WERI-Rb-1 (cell line): ENCODE data around the gene TMEM178B.
"Not testable (repeated sequence)": the region's sequence is repeated elsewhere in the genome, so short reads cannot be mapped to it uniquely, and the experiment has no call there.

ENCODE experiments used
- DNase-seq: peaks from one replicate; pipeline ENCODE4 v3.0.0-alpha.2; 2020
- H3K27ac ChIP-seq: fragments of 250-450 bp; sonication (Bioruptor Pico); 2 replicates; pipeline ENCODE4 v1.5.1; 2020; ENCODE audit warnings: mild to moderate bottlenecking, moderate library complexity
- H3K27me3 ChIP-seq: fragments of 250-450 bp; sonication (Bioruptor Pico); 2 replicates; pipeline ENCODE4 v1.5.1; 2021; ENCODE audit warnings: mild to moderate bottlenecking, low read depth, moderate library complexity; ENCODE audit not compliant: insufficient read depth, severe bottlenecking
- H3K36me3 ChIP-seq: fragments of 250-450 bp; sonication (Bioruptor Pico); 2 replicates; pipeline ENCODE4 v1.5.1; 2020; ENCODE audit warnings: mild to moderate bottlenecking, moderate library complexity
- H3K4me3 ChIP-seq: 2 replicates; pipeline ENCODE4 v1.5.1; 2011; ENCODE audit warnings: low read depth, mild to moderate bottlenecking, control low read depth, low read length
- H3K9me3 ChIP-seq: fragments of 250-450 bp; sonication (Bioruptor Pico); 2 replicates; pipeline ENCODE4 v1.5.1; 2021; ENCODE audit warnings: mild to moderate bottlenecking, moderate library complexity; ENCODE audit not compliant: severe bottlenecking
- TF ChIP-seq, protein P1 (sequence below): IDR thresholded peaks from 2 replicates; pipeline ENCODE4 v1.5.1; 2011; ENCODE audit warnings: low read depth, mild to moderate bottlenecking, control low read depth, inconsistent platforms, low read length

The TMEM178B gene

GRCh38 chr7:141190495-141190894 lies 116.6 kb downstream of the TMEM178B start:
- H3K27ac ChIP-seq = no peak overlapping the region
- H3K27me3 ChIP-seq = no peaks in the 10 kb centered on the region
- peaks cover 2% of the 10 kb centered on the region for H3K9me3 ChIP-seq
- H3K36me3 ChIP-seq = no peaks in the 10 kb centered on the region
- no peak overlapping the region for H3K4me3 ChIP-seq
- DNase-seq = no peak
- TF ChIP-seq, protein P1, sequence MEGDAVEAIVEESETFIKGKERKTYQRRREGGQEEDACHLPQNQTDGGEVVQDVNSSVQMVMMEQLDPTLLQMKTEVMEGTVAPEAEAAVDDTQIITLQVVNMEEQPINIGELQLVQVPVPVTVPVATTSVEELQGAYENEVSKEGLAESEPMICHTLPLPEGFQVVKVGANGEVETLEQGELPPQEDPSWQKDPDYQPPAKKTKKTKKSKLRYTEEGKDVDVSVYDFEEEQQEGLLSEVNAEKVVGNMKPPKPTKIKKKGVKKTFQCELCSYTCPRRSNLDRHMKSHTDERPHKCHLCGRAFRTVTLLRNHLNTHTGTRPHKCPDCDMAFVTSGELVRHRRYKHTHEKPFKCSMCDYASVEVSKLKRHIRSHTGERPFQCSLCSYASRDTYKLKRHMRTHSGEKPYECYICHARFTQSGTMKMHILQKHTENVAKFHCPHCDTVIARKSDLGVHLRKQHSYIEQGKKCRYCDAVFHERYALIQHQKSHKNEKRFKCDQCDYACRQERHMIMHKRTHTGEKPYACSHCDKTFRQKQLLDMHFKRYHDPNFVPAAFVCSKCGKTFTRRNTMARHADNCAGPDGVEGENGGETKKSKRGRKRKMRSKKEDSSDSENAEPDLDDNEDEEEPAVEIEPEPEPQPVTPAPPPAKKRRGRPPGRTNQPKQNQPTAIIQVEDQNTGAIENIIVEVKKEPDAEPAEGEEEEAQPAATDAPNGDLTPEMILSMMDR = no peak

DNA sequence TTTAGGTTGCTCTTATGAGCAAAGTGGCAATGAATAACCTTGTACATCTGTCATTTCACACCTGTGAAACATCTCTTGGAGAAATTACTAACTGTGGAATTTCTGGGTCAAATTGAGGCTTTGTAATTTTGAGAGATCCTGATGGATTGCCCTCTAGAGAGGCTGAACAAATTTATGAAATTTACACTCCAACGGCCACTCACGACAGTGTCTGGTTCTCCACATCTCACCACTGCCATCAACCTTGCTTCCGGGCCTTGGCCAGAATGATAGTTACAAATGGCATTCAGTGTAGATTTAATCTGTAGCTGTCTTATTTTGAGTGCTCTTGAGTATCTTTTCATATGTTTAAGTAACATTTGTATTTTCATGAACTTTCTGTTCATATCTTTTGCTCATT lies 117.4 kb downstream of the TMEM178B start:
- no peak for DNase-seq
- H3K4me3 ChIP-seq = no peak overlapping the region
- no peak overlapping the region for H3K27ac ChIP-seq
- TF ChIP-seq, protein P1 = no peak
- no peaks in the 10 kb centered on the region for H3K27me3 ChIP-seq
- H3K9me3 ChIP-seq = peaks cover 2% of the 10 kb centered on the region
- H3K36me3 ChIP-seq = no peaks in the 10 kb centered on the region

DNA sequence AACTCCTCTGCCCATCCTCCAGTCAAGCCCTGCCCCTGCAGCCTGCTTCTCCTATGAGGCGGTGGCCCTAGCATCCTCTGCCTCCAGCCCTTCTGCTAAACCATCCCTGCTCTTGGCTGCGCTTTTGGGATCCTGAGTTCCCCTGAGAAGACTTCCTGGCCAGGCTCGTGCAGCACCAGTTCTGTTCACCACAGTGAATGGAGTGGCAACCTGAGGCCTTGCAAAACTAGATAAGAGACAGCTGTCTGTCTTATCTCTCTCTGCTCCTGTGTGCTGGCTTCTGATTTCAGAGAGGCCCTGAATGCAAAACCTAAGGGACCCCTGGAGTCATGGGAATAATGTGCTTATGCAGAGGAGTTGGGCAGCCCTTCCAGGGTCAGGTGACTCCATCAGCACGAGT lies 119.2 kb downstream of the TMEM178B start:
- TF ChIP-seq, protein P1 = no peak
- no peaks in the 10 kb centered on the region for H3K27me3 ChIP-seq
- H3K4me3 ChIP-seq = no peak overlapping the region
- DNase-seq = no peak
- peaks cover 2% of the 10 kb centered on the region for H3K9me3 ChIP-seq
- H3K36me3 ChIP-seq = no peaks in the 10 kb centered on the region
- no peak overlapping the region for H3K27ac ChIP-seq

GRCh38 chr7:141195722-141196121 lies 121.9 kb downstream of the TMEM178B start:
- H3K27me3 ChIP-seq, H3K27ac ChIP-seq, H3K9me3 ChIP-seq, H3K4me3 ChIP-seq, DNase-seq, H3K36me3 ChIP-seq: not testable (repeated sequence)

- H3K9me3 ChIP-seq = peaks cover 2% of the 10 kb centered on the region
- 0 out of 2 replicates have a peak overlapping the region, but pooled peaks have one; percentile 6 for H3K27ac ChIP-seq
- DNase-seq = no peak
- TF ChIP-seq, protein P1 = no peak
- H3K4me3 ChIP-seq = no peak overlapping the region
- H3K27me3 ChIP-seq = no peaks in the 10 kb centered on the region
- H3K36me3 ChIP-seq = no peaks in the 10 kb centered on the region
Observed at GRCh38 chr7:141198194-141198958, 124.5 kb downstream of the TMEM178B start.

- peak overlapping the region; percentile 35 for H3K27ac ChIP-seq
- TF ChIP-seq, protein P1 = no peak
- H3K27me3 ChIP-seq = no peaks in the 10 kb centered on the region
- H3K36me3 ChIP-seq = no peaks in the 10 kb centered on the region
- no peak for DNase-seq
- no peaks in the 10 kb centered on the region for H3K9me3 ChIP-seq
- no peak overlapping the region for H3K4me3 ChIP-seq
Observed at GRCh38 chr7:141200191-141201108, 126.6 kb downstream of the TMEM178B start.
